Lung (tissue), 12 donors: ENCODE data around the gene KNCN. TPM values are rescaled to one million over a fixed set of nuclear protein-coding genes. Genes with fewer than 3 reads are reported as not detected.
A peak's percentile ranks its signal among the peaks of the same experiment; 100 is the strongest.

Experiments used
- ATAC-seq: fragments of 200-7000 bp; cut with Tn5 transposase; one replicate; pipeline ENCODE4 v1.9.1; 2020; ENCODE audit warnings: moderate number of reproducible peaks; ENCODE audit not compliant: insufficient read depth, low FRiP score
- DNase-seq, 3 donors: peaks; one replicate each; pipeline ENCODE4 v3.0.0-alpha.2; 2013 to 2017
- H3K27ac ChIP-seq, 2 donors: one replicate each; pipeline ENCODE4 v1.5.1; 2013; ENCODE audit warnings: mild to moderate bottlenecking in 2 of 2, moderate library complexity in 2 of 2, control low read depth in 1 of 2, inconsistent platforms in 1 of 2, low read depth in 1 of 2, low read length in 1 of 2
- H3K27me3 ChIP-seq, 3 donors: one replicate each; pipeline ENCODE4 v1.5.1; 2013; ENCODE audit warnings: low read length in 2 of 3; ENCODE audit not compliant: control insufficient read depth in 3 of 3, insufficient read depth in 3 of 3
- H3K36me3 ChIP-seq, 4 donors: one replicate each; pipeline ENCODE4 v1.5.1; 2013; ENCODE audit warnings: low read length in 4 of 4, mild to moderate bottlenecking in 1 of 4, moderate library complexity in 1 of 4; ENCODE audit not compliant: control insufficient read depth in 4 of 4, insufficient read depth in 4 of 4
- H3K4me1 ChIP-seq, 5 donors: one replicate each; pipeline ENCODE4 v1.5.1; 2013; ENCODE audit warnings: low read length in 5 of 5, mild to moderate bottlenecking in 2 of 5, moderate library complexity in 1 of 5; ENCODE audit not compliant: control insufficient read depth in 5 of 5, insufficient read depth in 5 of 5
- H3K4me3 ChIP-seq: one replicate; pipeline ENCODE4 v1.5.1; 2013; ENCODE audit warnings: mild to moderate bottlenecking, control low read depth, moderate library complexity
- H3K9ac ChIP-seq, 2 donors: one replicate each; pipeline ENCODE4 v1.5.1; 2013; ENCODE audit warnings: low read length in 2 of 2, control low read depth in 1 of 2; ENCODE audit not compliant: insufficient read depth in 1 of 2
- H3K9me3 ChIP-seq, 4 donors: one replicate each; pipeline ENCODE4 v1.5.1; 2013; ENCODE audit warnings: low read length in 3 of 4, mild to moderate bottlenecking in 1 of 4, moderate library complexity in 1 of 4; ENCODE audit not compliant: control insufficient read depth in 4 of 4, insufficient read depth in 3 of 4
- CTCF ChIP-seq: IDR thresholded peaks from 2 replicates; pipeline ENCODE4 v1.5.1; 2012; ENCODE audit warnings: mild to moderate bottlenecking; ENCODE audit errors: control extremely low read depth, extremely low read depth
- WGBS, 2 donors: extraction: QIAGEN DNeasy Blood & Tissue Kit; methylation state at CpG; one replicate each; pipeline ENCODE4 v1.1.7; 2013; 5-methylcytosine and 5-hydroxymethylcytosine counted together
- polyA plus RNA-seq, 2 donors: library from polyadenylated mRNA; stranded (reverse); fragments of 200-250 nt; gene quantifications; one replicate each; pipeline ENCODE4 v1.2.1, GENCODE V29; 2013
- total RNA-seq, 2 donors: library from RNA; depleted of rRNA in 1 of 2; stranded (reverse); fragments of >200 nt in 1 of 2; gene quantifications; one replicate each; pipeline ENCODE4 v1.2.1, GENCODE V29; 2014 to 2021
- donor health status: control.
- donor health status: control.
- donor health status: Bipolar disorder and iron deficiency.
- donor health status: healthy.
- donor health status: DM: yes; HTN: yes; CAD: no.

Gene KNCN
- total and polyA plus RNA-seq, 4 donors: 0.01 to 0.09 TPM; not detected in 2

GRCh38 chr1:46589529-46589928, 38.1 kb upstream of the KNCN start:
- no peak overlapping the region for H3K9ac ChIP-seq
- no peak overlapping the region for H3K4me3 ChIP-seq
- no peak for ATAC-seq
- DNase-seq: no peak
- H3K4me1 ChIP-seq: peaks cover 0 to 2% (median 0%) of the 10 kb centered on the region in 5 donors
- 98 to 99% methylated on average over 3 of the region's 3 CpGs for WGBS, 2 donors
- H3K27ac ChIP-seq: no peak overlapping the region
- H3K36me3 ChIP-seq: peaks cover 3 to 38% (median 24%) of the 10 kb centered on the region in 4 donors
- TF ChIP-seq CTCF: no peak
- no peaks in the 10 kb centered on the region for H3K9me3 ChIP-seq
- no peaks in the 10 kb centered on the region for H3K27me3 ChIP-seq

GRCh38 chr1:46587069-46587468, 35.6 kb upstream of the KNCN start:
- 58 to 72% methylated on average over 7 of the region's 7 CpGs for WGBS, 2 donors
- no peak overlapping the region for H3K4me3 ChIP-seq
- ATAC-seq: peak; percentile 79

GRCh38 chr1:46585312-46585938, 34.0 kb upstream of the KNCN start:
- Histone ChIP-seq H3K9ac (no peak overlapping the region), H3K9me3 (no peaks in the 10 kb centered on the region), H3K4me1 (peaks cover 0 to 2% (median 0%) of the 10 kb centered on the region in 5 donors), H3K36me3 (peaks cover 9 to 41% (median 17%) of the 10 kb centered on the region in 4 donors), H3K27ac (no peak overlapping the region), H3K4me3 (no peak overlapping the region), H3K27me3 (no peaks in the 10 kb centered on the region)
- no peak for TF ChIP-seq CTCF
- ATAC-seq (no peak), DNase-seq (no peak)
- WGBS, 2 donors: 76 to 78% methylated on average over 12 of the region's 12 CpGs

More at GRCh38 chr1:46587069-46587468, 35.6 kb upstream of the KNCN start:
- peaks cover 0 to 2% (median 0%) of the 10 kb centered on the region in 5 donors for H3K4me1 ChIP-seq
- no peaks in the 10 kb centered on the region for H3K9me3 ChIP-seq
- H3K27me3 ChIP-seq: no peaks in the 10 kb centered on the region
- no peak for TF ChIP-seq CTCF
- peaks cover 6 to 48% (median 27%) of the 10 kb centered on the region in 4 donors for H3K36me3 ChIP-seq
- no peak overlapping the region for H3K27ac ChIP-seq
- DNase-seq: peak in 2 of 3 donors; percentile 9 to 10
- no peak overlapping the region for H3K9ac ChIP-seq

GRCh38 chr1:46583494-46583893, 32.0 kb upstream of the KNCN start:
- H3K9ac ChIP-seq: no peak overlapping the region
- 91% methylated on average over 5 of the region's 5 CpGs for WGBS, 2 donors
- no peak overlapping the region for H3K27ac ChIP-seq
- ATAC-seq: no peak
- no peaks in the 10 kb centered on the region for H3K9me3 ChIP-seq
- no peak overlapping the region for H3K4me3 ChIP-seq
- peaks cover 8 to 35% (median 12%) of the 10 kb centered on the region in 4 donors for H3K36me3 ChIP-seq
- no peaks in the 10 kb centered on the region for H3K27me3 ChIP-seq
- TF ChIP-seq CTCF: no peak
- DNase-seq: no peak
- H3K4me1 ChIP-seq: peaks cover 0 to 2% (median 0%) of the 10 kb centered on the region in 5 donors
